ENCODE measurements around the gene C6orf136.

Gene C6orf136

DNA sequence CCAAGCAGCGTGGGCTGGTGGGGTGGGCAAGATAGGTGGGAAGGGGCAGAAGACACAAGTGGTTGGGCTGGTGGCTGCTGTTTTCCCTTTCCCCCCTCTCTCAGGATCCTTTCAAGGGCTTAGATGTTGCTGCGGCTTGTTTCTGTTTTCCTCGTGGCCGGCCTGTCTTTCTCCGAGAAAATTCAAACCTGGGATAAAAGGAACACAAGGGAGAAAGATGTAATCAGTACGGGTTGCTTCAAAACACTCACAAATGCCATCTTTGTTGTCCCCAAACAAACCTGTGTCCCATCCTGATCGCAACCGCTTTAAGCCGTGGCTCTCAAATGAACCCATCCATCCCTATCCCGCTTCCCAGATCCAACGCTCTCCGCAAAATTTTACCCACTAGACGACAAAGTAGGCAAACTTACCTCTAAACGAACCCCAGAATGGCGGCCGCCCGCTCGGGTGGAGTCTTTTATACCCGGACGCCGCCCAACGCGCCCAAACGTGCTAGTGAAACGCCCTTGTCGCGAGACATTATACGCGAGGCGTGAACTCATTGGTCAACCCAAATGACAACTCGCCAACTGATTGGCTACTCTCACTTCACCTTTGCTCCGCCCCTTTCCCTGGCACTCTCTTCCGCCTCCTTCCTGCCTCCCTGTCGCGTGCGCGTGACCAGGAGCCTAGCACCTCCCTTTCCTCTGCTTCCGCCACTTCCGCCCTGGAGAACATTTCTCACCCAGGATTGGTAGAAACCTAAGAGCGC is 29.9 kb upstream of the C6orf136 start, which contains the start of gene PPP1R10:
Gene PPP1R10 (minus strand): TSS at position 433 of the 754 bp plus-strand sequence. CDS start 7,299 bp downstream, outside the sequence.
- H3K4ac ChIP-seq (ENCODE audit: low read length): no peak within 1 kb of the TSS
- peak within 1 kb of the TSS; percentile 89 for H3K9ac ChIP-seq (ENCODE audit: low read depth, low read length, poor library complexity)
- H4K8ac ChIP-seq (ENCODE audit: low read depth, low read length): no peak within 1 kb of the TSS
- peak within 1 kb of the TSS; percentile 66 for H3K4me2 ChIP-seq (ENCODE audit: insufficient read depth, low read length, poor library complexity, severe bottlenecking)
- H2AFZ ChIP-seq (ENCODE audit: low read length): peak within 1 kb of the TSS; percentile 81
- peaks cover 2% of the 10 kb centered on the region for H3K79me1 ChIP-seq (ENCODE audit: low read depth, low read length)
- no peak within 1 kb of the TSS for H2BK120ac ChIP-seq (ENCODE audit: low read depth, low read length)
- no peaks in the 10 kb centered on the region for H3K27me3 ChIP-seq (ENCODE audit: control insufficient read depth in 3 of 3, insufficient read depth in 3 of 3, low read depth in 1 of 3, low read length in 3 of 3)
- H4K91ac ChIP-seq (ENCODE audit: low read depth, low read length, poor library complexity): no peak within 1 kb of the TSS
- no peak within 1 kb of the TSS for H3K23ac ChIP-seq (ENCODE audit: low read depth, low read length, poor library complexity)
- H3K36me3 ChIP-seq (replicated peaks in 1 of 2; ENCODE audit: control insufficient read depth in 2 of 2, insufficient read depth in 2 of 2, low read length in 2 of 2): peaks cover 5 to 69% of the 10 kb centered on the region in 2 donors
- no peak within 1 kb of the TSS for H2BK15ac ChIP-seq (ENCODE audit: low read length)
- no peak within 1 kb of the TSS for H3K18ac ChIP-seq (ENCODE audit: low read length)
- H3K4me3 ChIP-seq (ENCODE audit: low read length in 2 of 2): peak within 1 kb of the TSS; percentile 73 to 88
- H3K4me1 ChIP-seq (ENCODE audit: control insufficient read depth in 2 of 2, insufficient read depth in 1 of 2, low read depth in 1 of 2, low read length in 2 of 2): peaks cover 11% of the 10 kb centered on the region in 2 donors
- no peak within 1 kb of the TSS for H2BK5ac ChIP-seq (ENCODE audit: low read length)
- no peaks in the 10 kb centered on the region for H3K9me3 ChIP-seq (replicated peaks in 1 of 2; ENCODE audit: control insufficient read depth in 2 of 2, insufficient read depth in 1 of 2, low read depth in 1 of 2, low read length in 2 of 2)
- WGBS, 2 donors (ENCODE audit: extremely low coverage in 2 of 2, insufficient read length in 2 of 2, insufficient replicate concordance in 1 of 2): no CpG with 5 or more reads among the region's 40 CpGs
- H3K27ac ChIP-seq (replicated peaks; ENCODE audit: low read length): peak within 1 kb of the TSS; percentile 82
- no peak within 1 kb of the TSS for H2AK5ac ChIP-seq (ENCODE audit: low read depth, low read length)
- H3K14ac ChIP-seq (ENCODE audit: low read length): no peak within 1 kb of the TSS
- peak; percentile 100 for DNase-seq (ENCODE audit: low spot score)
- H2BK12ac ChIP-seq (ENCODE audit: low read length): no peak within 1 kb of the TSS

- Histone ChIP-seq H2AFZ (ENCODE audit: low read length) (peak within 1 kb of the TSS; percentile 81), H3K4me2 (ENCODE audit: insufficient read depth, low read length, poor library complexity, severe bottlenecking) (peak within 1 kb of the TSS; percentile 66), H3K4ac (ENCODE audit: low read length) (no peak within 1 kb of the TSS), H4K8ac (ENCODE audit: low read depth, low read length) (no peak within 1 kb of the TSS), H2BK15ac (ENCODE audit: low read length) (no peak within 1 kb of the TSS), H2BK5ac (ENCODE audit: low read length) (no peak within 1 kb of the TSS), H2AK5ac (ENCODE audit: low read depth, low read length) (no peak within 1 kb of the TSS), H3K9ac (ENCODE audit: low read depth, low read length, poor library complexity) (peak within 1 kb of the TSS; percentile 89), H2BK12ac (ENCODE audit: low read length) (no peak within 1 kb of the TSS), H3K23ac (ENCODE audit: low read depth, low read length, poor library complexity) (no peak within 1 kb of the TSS), H3K79me1 (ENCODE audit: low read depth, low read length) (peaks cover 2% of the 10 kb centered on the region), H2BK120ac (ENCODE audit: low read depth, low read length) (no peak within 1 kb of the TSS), H3K9me3 (replicated peaks in 1 of 2; ENCODE audit: control insufficient read depth in 2 of 2, insufficient read depth in 1 of 2, low read depth in 1 of 2, low read length in 2 of 2) (no peaks in the 10 kb centered on the region), H3K18ac (ENCODE audit: low read length) (no peak within 1 kb of the TSS), H3K36me3 (replicated peaks in 1 of 2; ENCODE audit: control insufficient read depth in 2 of 2, insufficient read depth in 2 of 2, low read length in 2 of 2) (peaks cover 8 to 71% of the 10 kb centered on the region in 2 donors), H3K27ac (replicated peaks; ENCODE audit: low read length) (peak within 1 kb of the TSS; percentile 69), H3K4me1 (ENCODE audit: control insufficient read depth in 2 of 2, insufficient read depth in 1 of 2, low read depth in 1 of 2, low read length in 2 of 2) (peaks cover 11% of the 10 kb centered on the region in 2 donors), H3K14ac (ENCODE audit: low read length) (no peak within 1 kb of the TSS), H3K4me3 (ENCODE audit: low read length in 2 of 2) (peak within 1 kb of the TSS; percentile 73 to 88), H3K27me3 (ENCODE audit: control insufficient read depth in 3 of 3, insufficient read depth in 3 of 3, low read depth in 1 of 3, low read length in 3 of 3) (no peaks in the 10 kb centered on the region), H4K91ac (ENCODE audit: low read depth, low read length, poor library complexity) (no peak within 1 kb of the TSS)
- WGBS, 2 donors (ENCODE audit: extremely low coverage in 2 of 2, insufficient read length in 2 of 2, insufficient replicate concordance in 1 of 2): no CpG with 5 or more reads among the region's 34 CpGs
- peak; percentile 98 for DNase-seq (ENCODE audit: low spot score)
These were observed 29.2 kb upstream of the C6orf136 start, which contains the start of gene MRPS18B for GRCh38 chr6:30617565-30618269. TSS of gene MRPS18B (plus strand) at chr6:30617840. CDS start at chr6:30617866, 26 bp downstream.

- H2BK5ac ChIP-seq (ENCODE audit: low read length): no peak overlapping the region
- H3K23ac ChIP-seq (ENCODE audit: low read depth, low read length, poor library complexity): no peak overlapping the region
- no peak overlapping the region for H4K91ac ChIP-seq (ENCODE audit: low read depth, low read length, poor library complexity)
- H4K8ac ChIP-seq (ENCODE audit: low read depth, low read length): no peak overlapping the region
- H3K4ac ChIP-seq (ENCODE audit: low read length): no peak overlapping the region
- H3K9me3 ChIP-seq (replicated peaks in 1 of 2; ENCODE audit: control insufficient read depth in 2 of 2, insufficient read depth in 1 of 2, low read depth in 1 of 2, low read length in 2 of 2): no peaks in the 10 kb centered on the region
- no CpG with 5 or more reads among the region's 8 CpGs for WGBS, 2 donors (ENCODE audit: extremely low coverage in 2 of 2, insufficient read length in 2 of 2, insufficient replicate concordance in 1 of 2)
- H3K79me1 ChIP-seq (ENCODE audit: low read depth, low read length): peaks cover 2% of the 10 kb centered on the region
- peak overlapping the region; percentile 45 for H3K4me2 ChIP-seq (ENCODE audit: insufficient read depth, low read length, poor library complexity, severe bottlenecking)
- H3K27me3 ChIP-seq (ENCODE audit: control insufficient read depth in 3 of 3, insufficient read depth in 3 of 3, low read depth in 1 of 3, low read length in 3 of 3): no peaks in the 10 kb centered on the region
- no peak overlapping the region for H3K18ac ChIP-seq (ENCODE audit: low read length)
- no peak overlapping the region for H2BK120ac ChIP-seq (ENCODE audit: low read depth, low read length)
- H2BK15ac ChIP-seq (ENCODE audit: low read length): no peak overlapping the region
- no peak overlapping the region for H3K9ac ChIP-seq (ENCODE audit: low read depth, low read length, poor library complexity)
- peak overlapping the region; percentile 81 for H2AFZ ChIP-seq (ENCODE audit: low read length)
- no peak overlapping the region for H3K14ac ChIP-seq (ENCODE audit: low read length)
- no peak for DNase-seq (ENCODE audit: low spot score)
- H2BK12ac ChIP-seq (ENCODE audit: low read length): no peak overlapping the region
- H3K27ac ChIP-seq (replicated peaks; ENCODE audit: low read length): no peak overlapping the region
- no peak overlapping the region for H2AK5ac ChIP-seq (ENCODE audit: low read depth, low read length)
- H3K4me1 ChIP-seq (ENCODE audit: control insufficient read depth in 2 of 2, insufficient read depth in 1 of 2, low read depth in 1 of 2, low read length in 2 of 2): peaks cover 10 to 11% of the 10 kb centered on the region in 2 donors
- peak overlapping the region; percentile 73 to 87 for H3K4me3 ChIP-seq (ENCODE audit: low read length in 2 of 2)
- peaks cover 10 to 71% of the 10 kb centered on the region in 2 donors for H3K36me3 ChIP-seq (replicated peaks in 1 of 2; ENCODE audit: control insufficient read depth in 2 of 2, insufficient read depth in 2 of 2, low read length in 2 of 2)
These were observed 28.6 kb upstream of the C6orf136 start for GRCh38 chr6:30618270-30618797.

DNA sequence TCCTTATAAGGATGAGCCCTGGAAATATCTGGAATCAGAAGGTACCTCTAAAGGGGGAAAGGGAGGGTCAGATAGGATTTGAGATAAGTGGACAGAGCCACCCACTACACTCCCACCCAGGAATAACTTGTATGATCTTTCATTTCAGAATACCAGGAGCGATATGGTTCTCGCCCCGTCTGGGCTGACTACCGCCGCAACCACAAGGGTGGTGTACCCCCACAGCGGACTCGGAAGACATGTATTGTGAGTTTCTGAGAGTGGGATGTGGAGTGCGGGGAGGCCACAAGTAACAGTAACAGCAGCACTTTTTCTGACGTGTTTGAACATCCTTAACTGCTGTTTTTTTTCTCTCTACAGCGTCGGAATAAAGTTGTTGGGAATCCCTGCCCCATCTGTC is 27.4 kb upstream of the C6orf136 start:
- H2BK120ac ChIP-seq (ENCODE audit: low read depth, low read length): no peak overlapping the region
- H3K79me1 ChIP-seq (ENCODE audit: low read depth, low read length): no peaks in the 10 kb centered on the region
- H3K4me3 ChIP-seq (ENCODE audit: low read length in 2 of 2): no peak overlapping the region
- no peak overlapping the region for H2BK15ac ChIP-seq (ENCODE audit: low read length)
- H2AFZ ChIP-seq (ENCODE audit: low read length): no peak overlapping the region
- no peak overlapping the region for H4K8ac ChIP-seq (ENCODE audit: low read depth, low read length)
- no peaks in the 10 kb centered on the region for H3K27me3 ChIP-seq (ENCODE audit: control insufficient read depth in 3 of 3, insufficient read depth in 3 of 3, low read depth in 1 of 3, low read length in 3 of 3)
- H3K4me2 ChIP-seq (ENCODE audit: insufficient read depth, low read length, poor library complexity, severe bottlenecking): no peak overlapping the region
- no peak overlapping the region for H4K91ac ChIP-seq (ENCODE audit: low read depth, low read length, poor library complexity)
- H3K4me1 ChIP-seq (ENCODE audit: control insufficient read depth in 2 of 2, insufficient read depth in 1 of 2, low read depth in 1 of 2, low read length in 2 of 2): peaks cover 6 to 7% of the 10 kb centered on the region in 2 donors
- no peak overlapping the region for H3K14ac ChIP-seq (ENCODE audit: low read length)
- H3K9me3 ChIP-seq (replicated peaks in 1 of 2; ENCODE audit: control insufficient read depth in 2 of 2, insufficient read depth in 1 of 2, low read depth in 1 of 2, low read length in 2 of 2): no peaks in the 10 kb centered on the region
- no peak overlapping the region for H2AK5ac ChIP-seq (ENCODE audit: low read depth, low read length)
- H2BK5ac ChIP-seq (ENCODE audit: low read length): no peak overlapping the region
- H3K9ac ChIP-seq (ENCODE audit: low read depth, low read length, poor library complexity): no peak overlapping the region
- no peak overlapping the region for H3K23ac ChIP-seq (ENCODE audit: low read depth, low read length, poor library complexity)
- no CpG with 5 or more reads among the region's 11 CpGs for WGBS, 2 donors (ENCODE audit: extremely low coverage in 2 of 2, insufficient read length in 2 of 2, insufficient replicate concordance in 1 of 2)
- H3K36me3 ChIP-seq (replicated peaks in 1 of 2; ENCODE audit: control insufficient read depth in 2 of 2, insufficient read depth in 2 of 2, low read length in 2 of 2): peaks cover 10 to 71% of the 10 kb centered on the region in 2 donors
- H3K4ac ChIP-seq (ENCODE audit: low read length): no peak overlapping the region
- H3K27ac ChIP-seq (replicated peaks; ENCODE audit: low read length): no peak overlapping the region
- no peak overlapping the region for H2BK12ac ChIP-seq (ENCODE audit: low read length)
- DNase-seq (ENCODE audit: low spot score): no peak
- no peak overlapping the region for H3K18ac ChIP-seq (ENCODE audit: low read length)
